NCI-H2227 treated with DMSO at 0.1 percent for 48 hours (cell line): ENCODE results near the gene TOMM34.

ENCODE experiments used
- DNase-seq: peaks from one replicate; lab custom pipeline; 2025; lab: John Stamatoyannopoulos, UW

The TOMM34 gene

DNA sequence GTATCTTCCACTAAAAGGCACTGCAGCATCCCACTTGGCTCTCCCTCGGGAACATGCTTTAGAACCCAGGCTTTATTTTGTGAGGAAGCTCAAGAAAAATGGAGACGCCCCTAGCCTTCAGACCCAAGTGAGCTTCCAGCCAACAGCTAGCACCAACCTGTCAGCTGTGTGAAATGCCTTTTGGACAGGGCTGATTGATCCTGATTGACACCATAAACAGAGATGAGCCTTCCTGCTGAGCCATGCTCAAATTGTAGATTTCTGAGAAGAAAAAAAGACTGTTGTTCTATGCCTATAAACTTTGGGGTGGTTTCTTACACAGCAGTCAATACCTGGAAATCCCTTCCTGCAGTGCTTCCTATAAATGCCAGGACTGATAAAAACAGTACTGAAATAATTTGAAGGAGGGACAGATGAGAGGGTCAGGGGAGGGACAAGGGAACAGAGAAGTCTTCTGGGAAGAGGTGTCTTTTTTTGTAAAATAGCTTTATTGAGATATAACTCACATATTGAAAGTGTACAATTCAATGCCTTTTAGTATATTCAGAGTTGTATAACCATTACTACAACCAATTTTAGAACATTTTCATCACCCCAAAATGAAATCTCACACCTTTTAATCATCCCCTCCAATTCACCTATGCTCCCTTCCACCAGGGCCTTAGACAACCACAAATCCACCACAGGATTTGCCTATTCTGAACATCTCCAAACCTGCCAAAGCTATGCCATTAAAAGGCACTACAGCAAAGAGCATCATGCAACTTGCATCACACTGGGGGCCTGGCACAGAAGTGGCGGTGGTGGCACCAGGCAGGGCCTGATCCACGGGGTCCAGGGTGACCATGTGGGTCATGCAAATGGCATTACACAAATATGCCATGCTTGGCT lies 3.4 kb upstream of the TOMM34 start:
- no peak for DNase-seq

DNA sequence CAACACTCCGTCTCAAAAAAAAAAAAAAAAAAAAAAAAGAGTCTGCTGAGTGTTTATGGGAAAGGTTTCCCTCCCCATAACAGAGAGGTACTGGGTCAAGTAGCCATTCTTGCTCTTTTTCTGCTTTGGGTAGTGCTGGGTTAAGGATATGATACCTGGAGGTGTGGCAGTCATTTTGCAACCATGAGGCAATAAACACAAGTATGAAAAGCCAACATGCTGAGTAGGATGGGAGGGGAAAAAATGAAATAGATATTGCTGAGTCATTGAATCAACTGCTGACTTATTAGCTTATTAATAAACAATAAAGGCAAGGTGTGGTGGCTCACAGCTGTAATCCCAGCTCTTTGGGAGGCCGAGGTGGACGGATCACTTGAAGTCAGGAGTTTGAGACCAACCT lies 2.3 kb upstream of the TOMM34 start:
- no peak for DNase-seq

DNA sequence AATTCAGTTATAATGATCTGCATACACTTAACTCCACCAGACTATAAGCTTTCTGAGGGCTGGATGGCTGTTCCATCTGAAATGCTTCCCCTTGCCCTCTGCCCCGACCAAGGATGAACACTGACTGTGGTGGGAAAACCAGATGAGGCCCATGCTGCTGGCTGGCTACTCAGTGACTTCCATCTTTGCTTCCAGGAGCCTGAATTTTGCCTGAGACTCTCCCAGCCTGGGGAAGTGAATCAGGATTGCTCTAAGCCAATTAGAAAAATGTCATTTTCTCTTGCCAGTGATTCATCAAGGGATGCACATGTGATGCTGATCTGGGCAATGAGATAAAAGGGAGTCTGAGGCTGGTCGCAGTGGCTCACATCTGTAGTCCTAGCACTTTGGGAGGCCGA lies 1.7 kb upstream of the TOMM34 start:
- DNase-seq, result no peak

DNA sequence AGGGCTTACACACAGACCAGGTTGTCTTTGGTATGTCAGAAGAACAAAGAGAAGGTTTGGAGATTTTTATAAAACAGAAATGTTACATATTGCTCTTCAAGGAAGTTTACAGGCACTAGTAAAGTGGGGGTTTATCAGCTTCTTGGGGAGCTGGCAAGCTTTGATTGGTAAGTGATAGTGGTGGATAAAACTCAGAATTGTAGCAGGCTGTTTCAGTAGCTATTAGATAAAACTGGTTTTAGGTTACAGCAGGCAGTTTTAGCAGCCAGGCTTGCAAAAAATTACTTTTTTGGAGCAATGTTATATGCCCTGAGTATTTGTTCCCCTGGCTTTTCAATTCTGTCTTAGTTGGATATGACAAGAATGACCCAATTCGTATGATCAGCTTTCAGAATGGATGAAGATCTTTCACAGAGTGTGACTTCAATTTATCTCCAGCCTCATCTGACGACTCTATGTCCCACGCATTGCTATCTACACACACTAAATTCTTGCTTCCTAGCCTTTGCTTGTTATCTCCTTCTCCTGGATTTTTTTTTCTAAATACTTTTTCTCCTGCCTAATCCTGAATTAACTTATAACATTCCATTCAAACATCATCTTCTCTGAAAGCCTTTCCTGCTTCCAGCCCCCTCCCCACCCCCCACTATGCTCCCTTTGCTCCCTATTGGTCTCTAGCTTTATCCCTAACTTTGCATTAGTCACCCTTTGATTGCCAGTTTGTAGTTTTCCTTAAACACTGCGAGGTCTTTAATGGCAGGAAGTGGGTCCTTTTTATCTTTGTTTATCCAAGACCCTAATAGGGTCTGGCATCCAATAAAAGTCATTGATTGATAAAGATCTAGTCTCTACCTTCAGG lies 1.0 kb upstream of the TOMM34 start:
- no peak for DNase-seq

DNA sequence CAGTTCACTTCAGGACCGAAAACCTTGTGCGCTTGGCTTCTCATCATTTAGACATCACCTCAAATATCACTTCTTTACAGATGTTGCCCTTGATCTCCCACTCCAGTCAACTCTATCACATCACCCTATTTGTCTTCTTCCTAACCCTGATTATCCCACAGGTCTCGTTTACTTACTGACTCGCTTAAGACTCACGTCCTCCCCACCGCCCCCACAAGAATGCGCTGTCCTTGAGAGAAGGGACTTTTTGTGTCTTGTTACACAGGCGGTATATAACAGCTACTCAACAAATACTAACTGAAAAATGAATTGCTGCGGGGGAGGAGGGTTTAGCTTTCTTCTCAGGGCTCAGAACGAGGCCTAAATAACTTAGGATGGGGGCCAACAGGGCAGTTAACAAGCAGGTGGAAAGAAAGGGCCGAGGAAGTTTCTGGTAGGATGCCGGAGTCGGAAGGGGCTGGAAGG lies 527 bp downstream of the TOMM34 start:
- peak; percentile 36 for DNase-seq

DNA sequence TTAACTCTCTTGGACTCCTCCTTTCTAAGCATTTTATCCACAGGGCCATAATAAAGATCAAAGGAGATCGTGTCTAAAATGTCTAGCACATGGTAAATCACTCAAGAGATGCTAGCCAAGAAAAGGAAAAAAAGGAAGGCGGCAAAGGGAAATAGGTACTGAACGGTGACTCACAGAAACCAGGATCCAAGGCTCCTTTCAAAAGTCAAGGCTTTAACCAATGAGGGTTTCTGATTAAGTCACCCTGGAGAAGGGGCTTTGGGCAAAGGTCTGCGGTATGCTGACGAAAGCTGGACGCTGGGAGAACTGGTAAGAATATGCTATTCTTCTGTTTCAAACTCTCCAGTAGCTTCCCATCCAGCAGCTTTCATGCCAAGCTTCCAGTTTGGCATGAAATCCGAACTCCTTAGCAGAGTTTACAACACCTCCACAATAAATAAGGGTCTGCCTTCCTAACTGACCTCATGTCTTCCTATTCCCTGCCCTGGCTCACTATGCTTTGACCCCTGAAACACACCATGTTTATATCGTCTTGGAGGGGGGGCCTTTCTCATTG lies 1.0 kb downstream of the TOMM34 start:
- no peak for DNase-seq

DNA sequence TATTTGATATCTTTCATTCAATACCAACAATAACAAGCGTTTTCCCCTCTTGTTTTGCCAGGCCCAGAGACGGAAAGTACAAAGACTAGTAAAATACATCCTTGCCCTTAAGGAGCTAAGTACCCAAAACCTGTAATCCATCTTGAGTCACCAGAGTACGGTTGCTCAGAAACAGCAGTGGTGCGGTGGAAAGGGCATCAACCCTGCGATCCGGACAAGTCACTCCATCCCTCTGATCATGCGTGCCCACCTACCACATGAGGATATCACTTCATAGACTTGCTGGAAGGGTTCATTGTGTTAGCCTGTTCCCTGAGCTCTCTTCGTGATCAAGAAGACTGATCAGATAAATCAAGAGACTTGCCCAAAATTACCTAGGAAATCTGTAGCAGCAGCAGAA lies 1.9 kb downstream of the TOMM34 start:
- no peak for DNase-seq

DNA sequence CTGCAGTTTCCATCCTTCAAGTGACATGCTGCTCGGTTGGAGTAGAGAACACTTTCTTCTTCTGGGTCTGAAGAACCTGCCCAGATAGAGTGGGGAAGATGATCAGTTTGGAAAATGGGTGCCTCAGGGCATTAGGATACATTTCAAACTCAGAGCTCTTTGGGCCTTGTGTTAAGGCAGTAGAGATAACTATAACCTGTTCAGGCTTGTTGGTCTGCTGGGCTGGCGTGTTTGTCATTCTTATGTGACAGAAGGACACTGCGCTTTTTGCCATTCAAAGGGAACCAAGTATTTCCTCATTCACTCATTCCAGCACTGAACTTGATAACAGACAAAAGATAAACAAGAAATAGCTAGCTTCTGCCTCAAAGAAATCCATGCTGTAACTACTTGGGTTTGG lies 3.8 kb downstream of the TOMM34 start:
- DNase-seq, result no peak

DNA sequence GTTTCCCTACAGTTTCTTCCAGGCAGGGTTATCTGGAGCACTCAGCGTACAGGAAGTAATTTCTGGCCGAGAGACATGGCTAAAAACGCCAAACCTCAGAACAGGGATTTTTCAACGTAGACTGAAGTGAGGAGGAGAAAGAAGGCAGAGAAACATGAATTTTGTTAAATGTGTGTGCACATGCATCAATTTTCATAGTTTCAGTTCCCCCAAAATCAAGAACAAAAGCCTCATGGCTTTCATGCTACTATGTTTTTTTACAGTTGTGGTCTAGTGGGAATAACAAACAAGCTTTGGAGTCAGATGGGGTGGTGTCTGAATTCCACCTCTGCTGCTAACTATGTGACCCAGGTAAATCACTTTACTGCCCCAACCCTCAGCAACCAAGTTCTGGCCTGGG lies 4.9 kb downstream of the TOMM34 start:
- DNase-seq, result no peak

DNA sequence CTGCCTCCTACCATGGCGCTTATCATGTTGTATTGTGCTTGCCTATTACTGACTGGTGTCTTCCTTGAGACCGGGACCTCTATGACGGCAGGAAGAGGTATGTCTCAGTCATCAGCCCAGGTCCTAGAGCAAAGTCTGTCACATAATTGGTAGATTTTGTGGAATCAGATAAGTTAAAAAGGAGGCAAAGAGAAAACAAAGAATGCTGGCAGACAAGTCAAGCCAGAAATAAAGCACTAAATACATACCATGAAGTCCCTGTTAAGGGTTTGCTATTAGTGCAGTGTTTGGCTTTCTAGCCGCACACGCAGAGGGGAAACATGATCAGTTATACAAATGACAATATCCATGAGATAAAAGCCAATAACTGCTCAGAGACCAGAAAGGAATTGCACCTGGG lies 6.0 kb downstream of the TOMM34 start:
- DNase-seq, result no peak

DNA sequence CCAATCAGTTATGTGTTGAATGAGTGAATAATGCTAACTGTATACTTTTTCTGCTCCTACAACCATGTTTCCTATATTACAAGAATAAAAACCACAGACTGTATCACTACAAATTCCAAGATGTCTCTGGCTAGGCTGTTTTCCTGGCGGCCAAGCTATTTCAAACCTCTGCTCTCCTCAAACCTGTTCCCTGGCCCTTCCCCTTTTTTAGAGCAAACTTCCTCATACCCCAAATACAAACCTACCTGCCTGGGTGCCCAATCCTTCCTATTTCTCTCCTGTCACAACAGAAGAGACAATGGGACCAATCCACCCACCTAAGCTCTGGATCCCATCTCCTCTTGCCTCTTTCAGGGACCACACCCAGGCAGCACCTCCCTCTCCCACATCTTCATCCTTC lies 7.5 kb downstream of the TOMM34 start:
- DNase-seq, result no peak

DNA sequence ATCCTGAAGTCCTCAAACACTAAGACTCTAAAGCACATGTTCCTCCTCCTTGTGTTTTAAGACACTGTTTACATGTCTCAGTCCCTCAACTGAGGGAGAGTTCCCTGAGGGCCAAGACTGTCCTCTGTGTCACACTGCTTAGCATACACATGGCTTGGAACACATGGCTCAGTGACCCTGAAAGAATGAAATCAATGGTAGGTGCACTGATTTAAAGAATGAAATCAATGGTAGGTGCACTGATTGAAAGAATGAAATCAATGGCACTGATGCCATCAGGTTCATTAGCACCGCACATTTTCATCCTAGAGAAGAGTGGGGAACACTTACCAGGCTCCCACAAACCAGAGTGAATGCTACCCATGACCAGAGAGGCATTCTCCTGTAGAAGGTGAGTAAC lies 9.8 kb downstream of the TOMM34 start:
- DNase-seq, result no peak

DNA sequence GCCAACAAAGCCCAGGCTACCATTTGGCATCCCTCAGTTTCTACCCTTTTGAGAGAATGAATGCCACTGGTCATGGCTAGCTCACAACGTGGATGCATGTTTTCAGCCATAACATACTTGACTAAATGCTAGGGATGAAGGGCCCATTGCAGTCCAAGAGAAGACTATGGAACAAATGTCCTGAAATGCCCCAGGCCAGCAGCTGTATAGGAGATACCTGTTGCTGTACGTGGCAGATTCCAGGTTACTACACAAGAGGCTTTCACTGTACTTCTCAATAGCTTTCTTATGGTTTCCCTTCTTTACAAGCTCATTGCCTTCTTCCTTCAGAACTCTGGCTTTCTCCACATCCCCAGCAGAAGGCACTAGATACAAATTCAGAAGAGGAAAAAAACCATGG lies 11.7 kb downstream of the TOMM34 start:
- no peak for DNase-seq

DNA sequence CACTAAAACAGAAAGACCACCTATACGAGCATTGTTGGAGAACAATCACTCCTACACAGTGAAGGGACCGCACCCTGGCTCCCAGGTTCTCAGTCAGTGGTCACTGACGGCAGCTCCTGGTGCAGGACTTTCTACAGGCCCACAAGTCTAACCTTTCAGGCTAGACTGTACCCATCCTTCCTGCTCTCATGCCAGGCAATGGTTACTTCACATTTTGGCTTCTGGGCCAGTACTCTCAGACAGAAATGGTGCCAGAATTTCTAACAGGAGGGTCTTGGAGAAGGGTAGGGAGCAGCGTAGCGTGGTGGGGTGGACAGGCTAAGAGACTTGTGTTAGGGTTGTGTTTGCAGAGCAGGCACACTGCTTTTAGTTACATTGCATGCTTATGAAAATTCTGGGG lies 12.1 kb downstream of the TOMM34 start:
- no peak for DNase-seq

DNA sequence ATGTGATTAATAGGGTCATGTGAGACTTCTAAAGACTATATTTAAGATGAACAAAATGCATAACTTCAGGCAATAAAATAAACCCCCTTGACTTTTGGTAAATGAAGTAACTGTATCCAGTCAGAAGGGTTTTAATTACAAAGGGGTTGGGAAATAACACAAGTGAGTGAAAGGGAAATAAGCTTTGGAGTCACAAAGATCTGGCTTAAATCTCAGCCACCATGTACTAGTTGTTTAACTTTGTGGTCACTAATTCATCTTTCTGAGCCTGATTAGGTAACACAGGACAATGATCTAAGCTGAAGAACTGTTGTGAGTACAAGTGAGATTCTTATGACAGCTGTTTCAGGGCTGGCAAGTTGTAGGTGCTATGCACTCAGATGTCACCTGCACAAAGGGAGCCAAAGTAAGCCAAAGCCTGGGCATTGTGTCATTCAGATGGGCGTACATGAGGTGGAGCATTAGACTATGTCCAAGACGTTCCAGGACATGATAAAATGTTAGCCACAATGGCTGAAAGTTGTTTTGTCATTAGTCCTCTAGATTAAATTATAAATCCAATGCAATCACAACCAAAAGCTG lies 13.8 kb downstream of the TOMM34 start:
- no peak for DNase-seq

DNA sequence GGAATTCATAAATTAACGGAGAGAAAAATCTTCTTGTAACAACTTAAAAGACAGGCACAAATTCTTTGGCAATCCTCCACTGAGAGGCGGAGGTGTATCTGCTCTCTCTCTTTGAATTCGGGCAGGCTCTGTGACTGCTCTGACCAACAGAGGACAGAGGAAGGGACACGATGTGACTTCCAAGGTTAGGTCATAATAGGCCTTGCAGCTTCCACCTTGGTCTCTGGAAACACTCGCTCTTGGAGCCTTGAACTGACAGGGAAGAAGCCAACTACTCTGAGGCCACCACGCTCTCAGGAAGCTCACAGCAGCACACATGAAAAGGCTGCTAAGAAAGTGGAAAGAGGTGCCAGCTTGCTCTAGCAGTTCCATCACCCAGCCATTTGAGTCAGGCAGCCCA lies 14.9 kb downstream of the TOMM34 start:
- DNase-seq, result no peak

DNA sequence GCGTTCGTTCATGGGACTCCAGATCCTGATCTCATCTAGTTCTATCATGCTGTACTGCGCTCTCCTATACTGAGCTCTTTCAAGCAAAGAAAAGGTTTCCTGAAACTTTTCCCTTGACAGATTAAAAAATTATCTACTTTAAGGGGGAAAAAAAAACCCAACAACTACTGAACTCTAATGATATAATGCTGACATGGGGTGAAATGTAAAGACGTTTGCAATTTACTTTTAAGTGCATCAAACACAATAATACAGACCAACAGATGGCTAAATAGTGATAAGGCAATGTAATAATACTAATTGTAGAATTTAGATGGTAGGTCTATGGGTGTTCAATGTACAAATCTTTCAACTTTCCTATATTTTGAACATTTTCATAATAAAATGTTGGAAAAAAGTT lies 16.4 kb downstream of the TOMM34 start:
- no peak for DNase-seq

DNA sequence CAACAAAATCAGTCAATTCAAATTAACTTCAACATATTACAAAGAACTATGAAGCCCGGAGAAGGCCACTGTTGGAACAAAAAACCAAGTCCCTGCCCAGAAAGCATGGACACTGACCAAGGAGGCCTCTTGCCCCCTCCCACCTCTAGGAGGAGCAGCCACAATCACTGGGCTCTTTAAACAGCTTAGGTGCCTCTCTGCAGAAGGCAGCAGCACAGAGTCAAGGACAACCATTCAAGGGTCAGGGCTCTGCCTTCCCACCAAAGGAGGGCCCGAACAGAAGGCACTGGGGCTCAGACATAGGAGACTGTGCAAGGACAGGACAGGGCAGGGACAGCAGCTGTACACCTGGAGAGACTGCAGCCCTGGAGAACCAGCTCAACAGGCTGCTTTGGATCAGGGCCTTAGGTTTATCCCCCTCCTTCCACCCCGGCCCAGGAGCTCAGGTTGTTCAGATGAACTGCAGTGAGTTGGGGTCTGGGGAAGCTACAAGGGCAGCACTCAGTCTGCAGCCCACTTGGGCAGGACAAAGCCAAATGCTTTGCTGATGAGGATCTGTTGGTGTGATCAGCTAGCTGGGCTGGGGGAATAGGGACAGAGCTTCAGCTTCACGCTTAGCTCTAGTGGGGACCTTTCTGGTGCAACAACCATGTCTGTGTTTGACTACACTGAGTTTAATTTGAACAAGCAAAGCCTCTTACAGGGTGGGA lies 17.8 kb downstream of the TOMM34 start:
- DNase-seq, result no peak

DNA sequence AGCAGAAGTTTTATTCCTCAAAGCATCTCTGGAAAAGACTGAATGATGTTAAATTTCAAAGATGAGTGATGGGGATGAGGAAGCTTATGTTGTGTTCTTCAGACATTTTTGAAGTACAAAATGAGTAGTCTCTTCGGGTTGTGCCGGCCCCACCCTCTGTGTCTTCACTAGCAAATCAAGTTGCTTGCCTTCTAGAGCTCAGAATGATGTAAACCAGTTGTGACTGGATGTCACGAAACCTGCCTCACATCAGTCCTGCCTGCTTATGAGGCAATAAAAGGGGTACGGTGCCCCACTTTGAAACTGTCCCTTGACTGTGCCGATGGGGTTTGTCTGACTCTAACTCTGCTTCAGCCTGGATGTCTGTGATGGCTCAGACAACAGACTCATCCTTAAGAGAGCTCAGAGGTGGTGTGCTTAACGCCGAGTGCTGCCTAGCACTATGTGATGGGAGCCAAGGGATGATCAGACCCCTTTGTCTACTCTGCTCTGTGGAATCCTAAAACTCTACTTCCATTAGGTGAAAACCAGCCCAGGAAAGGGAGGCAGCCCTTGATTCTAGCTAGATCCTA lies 19.0 kb downstream of the TOMM34 start:
- no peak for DNase-seq

DNA sequence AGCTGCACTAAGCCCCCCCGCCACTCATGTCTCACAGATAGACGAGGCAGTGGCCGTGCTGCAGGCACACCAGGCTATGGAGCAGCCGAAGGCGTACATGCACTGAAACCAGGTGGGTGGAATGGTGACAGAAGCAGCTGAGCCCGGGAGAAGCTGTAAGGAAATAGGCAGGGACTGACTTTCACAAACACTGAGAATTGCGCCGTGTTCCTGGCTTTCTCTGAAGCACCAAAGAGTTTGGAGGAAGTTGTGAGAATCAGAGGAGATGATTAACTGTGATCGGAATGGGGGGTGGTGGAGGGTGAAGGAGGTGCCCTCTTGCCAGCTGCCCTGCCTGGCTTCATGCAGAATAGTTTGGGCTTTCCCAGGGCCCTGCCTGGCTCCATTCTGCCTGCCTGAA lies 21.6 kb downstream of the TOMM34 start:
- DNase-seq, result no peak

DNA sequence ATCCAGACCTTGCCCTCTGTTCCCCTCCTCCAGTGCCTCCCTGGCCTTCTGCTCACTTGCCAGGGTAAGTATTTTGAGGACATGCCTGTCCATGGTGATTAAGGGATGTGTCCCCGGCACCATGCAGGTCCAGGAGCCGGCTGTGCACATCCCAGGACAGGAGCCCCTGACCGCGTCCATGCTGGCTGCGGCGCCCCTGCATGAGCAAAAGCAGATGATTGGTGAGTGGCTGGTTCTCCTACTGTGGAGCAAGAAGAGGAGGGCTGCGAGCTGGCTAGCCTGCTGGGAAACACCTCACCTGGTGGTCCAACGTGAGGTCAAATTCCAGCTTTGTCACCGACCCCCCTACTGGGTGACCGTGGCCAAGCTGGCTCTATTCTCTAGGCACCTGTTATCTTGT lies 23.7 kb downstream of the TOMM34 start:
- no peak for DNase-seq

DNA sequence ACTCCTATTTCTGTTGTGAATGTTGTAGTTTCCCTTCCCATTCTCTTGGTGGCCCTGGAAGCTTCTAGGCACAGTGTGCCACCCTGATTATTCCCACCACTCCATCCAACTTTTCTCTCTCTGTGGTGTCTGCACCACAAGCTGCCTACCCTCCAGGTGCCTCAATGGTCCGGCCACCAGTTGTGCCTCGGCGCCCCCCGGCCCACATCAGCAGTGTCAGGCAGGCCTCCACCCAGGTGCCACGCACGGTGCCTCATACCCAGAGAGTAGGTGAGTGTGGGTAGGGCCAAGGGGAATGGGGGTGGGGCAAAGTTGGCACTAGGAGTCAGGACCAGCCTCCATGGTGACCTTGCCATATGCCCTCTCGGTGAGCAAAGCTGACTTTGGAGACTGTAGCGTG lies 27.3 kb downstream of the TOMM34 start:
- DNase-seq, result no peak
